ENCODE measurements around the gene ZNF697. TPM values are rescaled to one million over a fixed set of nuclear protein-coding genes. Genes with fewer than 3 reads are reported as not detected.

Gene ZNF697
- total RNA-seq, 3 donors from 2014 or later (not counting 1 experiment from before 2014, with no cell fraction given), result 0.09 to 0.45 TPM; not detected in 1

DNA sequence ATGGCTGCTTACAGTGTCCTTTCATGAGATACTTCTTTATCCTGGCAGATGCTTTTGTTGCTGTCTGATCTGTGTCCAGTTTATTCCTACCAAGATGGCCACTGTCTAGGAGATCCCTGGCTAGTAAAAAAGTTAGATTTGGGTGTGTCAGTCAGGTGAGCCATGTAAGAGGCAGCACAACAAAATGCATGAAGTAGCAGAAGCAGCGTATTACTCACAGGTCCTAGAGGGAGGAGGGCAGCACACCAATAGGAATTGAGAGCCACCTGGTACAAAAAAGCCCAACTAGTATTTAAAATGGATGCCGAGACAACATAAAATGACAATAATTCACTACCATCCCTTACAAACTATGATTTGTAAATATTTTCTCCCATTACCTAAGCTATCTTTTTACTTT, 22.8 kb upstream of the ZNF697 start:
- intact Hi-C loops (cut with micrococcal nuclease), result no loop called here
- H3K4me1 Mint-ChIP-seq, result peaks cover 6 to 13% of the 10 kb centered on the region in 2 donors
- no peaks in the 10 kb centered on the region for H3K9me3 Mint-ChIP-seq
- no peak for ATAC-seq
- H3K36me3 Mint-ChIP-seq, result no peaks in the 10 kb centered on the region
- no peak for DNase-seq
- Histone ChIP-seq H3K27ac (ENCODE audit: low read length) (no peak overlapping the region), H3K36me3 (ENCODE audit: control insufficient read depth, insufficient read depth, low read length) (no peaks in the 10 kb centered on the region), H3K9me3 (ENCODE audit: control insufficient read depth, insufficient read depth, low read length) (no peaks in the 10 kb centered on the region), H3K4me1 (ENCODE audit: control insufficient read depth, insufficient read depth, low read length) (peaks cover 6% of the 10 kb centered on the region), H3K4me3 (ENCODE audit: low read length) (no peak overlapping the region), H3K27me3 (ENCODE audit: control insufficient read depth, insufficient read depth, low read length) (no peaks in the 10 kb centered on the region)
- no peak overlapping the region for H3K4me3 Mint-ChIP-seq
- H3K27me3 Mint-ChIP-seq (ENCODE audit: low read depth in 2 of 2), result peaks cover 9 to 28% of the 10 kb centered on the region in 2 donors
- no peak overlapping the region for H3K27ac Mint-ChIP-seq
- 95% methylated on average over 2 of the region's 2 CpGs for whole genome bisulfite sequencing (ENCODE audit: insufficient coverage)
- TF ChIP-seq, protein P1, sequence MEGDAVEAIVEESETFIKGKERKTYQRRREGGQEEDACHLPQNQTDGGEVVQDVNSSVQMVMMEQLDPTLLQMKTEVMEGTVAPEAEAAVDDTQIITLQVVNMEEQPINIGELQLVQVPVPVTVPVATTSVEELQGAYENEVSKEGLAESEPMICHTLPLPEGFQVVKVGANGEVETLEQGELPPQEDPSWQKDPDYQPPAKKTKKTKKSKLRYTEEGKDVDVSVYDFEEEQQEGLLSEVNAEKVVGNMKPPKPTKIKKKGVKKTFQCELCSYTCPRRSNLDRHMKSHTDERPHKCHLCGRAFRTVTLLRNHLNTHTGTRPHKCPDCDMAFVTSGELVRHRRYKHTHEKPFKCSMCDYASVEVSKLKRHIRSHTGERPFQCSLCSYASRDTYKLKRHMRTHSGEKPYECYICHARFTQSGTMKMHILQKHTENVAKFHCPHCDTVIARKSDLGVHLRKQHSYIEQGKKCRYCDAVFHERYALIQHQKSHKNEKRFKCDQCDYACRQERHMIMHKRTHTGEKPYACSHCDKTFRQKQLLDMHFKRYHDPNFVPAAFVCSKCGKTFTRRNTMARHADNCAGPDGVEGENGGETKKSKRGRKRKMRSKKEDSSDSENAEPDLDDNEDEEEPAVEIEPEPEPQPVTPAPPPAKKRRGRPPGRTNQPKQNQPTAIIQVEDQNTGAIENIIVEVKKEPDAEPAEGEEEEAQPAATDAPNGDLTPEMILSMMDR (IDR thresholded peaks at IDR 0.05), result no peak

DNA sequence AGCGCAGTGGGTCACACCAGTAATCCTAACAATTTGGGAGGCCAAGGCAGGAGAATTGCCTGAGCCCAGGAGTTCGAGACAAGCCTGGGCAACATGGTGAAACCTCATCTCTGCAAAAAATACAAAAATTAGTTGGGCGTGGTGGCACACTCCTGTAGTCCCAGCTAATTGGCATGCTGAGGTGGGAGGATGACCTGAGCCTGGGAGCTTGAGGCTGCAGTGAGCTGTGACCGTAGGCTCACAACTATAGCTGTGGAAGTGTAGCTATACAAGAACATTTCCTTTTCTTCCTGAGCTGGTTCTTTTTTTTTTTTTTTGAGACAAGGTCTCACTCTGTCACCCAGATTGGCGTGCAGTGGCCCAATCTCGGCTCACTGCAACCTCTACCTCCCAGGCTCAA, 19.1 kb upstream of the ZNF697 start:
- Histone ChIP-seq H3K4me3 (ENCODE audit: low read length) (no peak overlapping the region), H3K36me3 (ENCODE audit: control insufficient read depth, insufficient read depth, low read length) (no peaks in the 10 kb centered on the region), H3K9me3 (ENCODE audit: control insufficient read depth, insufficient read depth, low read length) (no peaks in the 10 kb centered on the region), H3K4me1 (ENCODE audit: control insufficient read depth, insufficient read depth, low read length) (no peaks in the 10 kb centered on the region), H3K27me3 (ENCODE audit: control insufficient read depth, insufficient read depth, low read length) (no peaks in the 10 kb centered on the region), H3K27ac (ENCODE audit: low read length) (no peak overlapping the region)
- TF ChIP-seq, protein P1 (IDR thresholded peaks at IDR 0.05), result no peak
- Mint-ChIP-seq H3K36me3 (no peaks in the 10 kb centered on the region), H3K4me1 (no peaks in the 10 kb centered on the region), H3K9me3 (no peaks in the 10 kb centered on the region), H3K4me3 (no peak overlapping the region), H3K27me3 (ENCODE audit: low read depth in 2 of 2) (peaks cover 14 to 20% of the 10 kb centered on the region in 2 donors), H3K27ac (no peak overlapping the region)
- 89% methylated on average over 6 of the region's 6 CpGs for WGBS (ENCODE audit: insufficient coverage)
- DNase-seq, result no peak
- intact Hi-C loops (cut with micrococcal nuclease), result no loop called here
- no peak for ATAC-seq

DNA sequence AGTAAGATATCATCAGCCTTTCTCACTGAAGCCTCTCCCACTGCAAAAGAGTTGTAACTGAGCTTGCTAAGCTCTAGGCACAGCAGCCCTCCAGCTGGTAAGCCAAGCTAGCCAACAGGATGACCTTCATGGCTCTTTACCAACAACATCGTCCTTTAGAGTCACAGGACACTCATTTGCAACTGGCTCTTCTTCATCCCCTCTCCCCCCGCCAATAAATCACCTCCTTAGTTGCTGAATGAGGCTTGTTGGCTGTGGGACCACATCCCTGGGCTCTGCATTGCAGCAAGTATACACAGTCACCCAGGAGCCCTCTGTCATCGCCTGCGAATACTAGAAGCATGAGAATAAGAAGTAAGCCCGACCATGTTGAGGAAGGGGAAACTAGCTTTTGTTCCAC, 16.0 kb upstream of the ZNF697 start:
- H3K4me3 Mint-ChIP-seq, result no peak overlapping the region
- TF ChIP-seq, protein P1 (IDR thresholded peaks at IDR 0.05), result no peak
- Histone ChIP-seq H3K9me3 (ENCODE audit: control insufficient read depth, insufficient read depth, low read length) (no peaks in the 10 kb centered on the region), H3K4me3 (ENCODE audit: low read length) (no peak overlapping the region), H3K27ac (ENCODE audit: low read length) (no peak overlapping the region), H3K27me3 (ENCODE audit: control insufficient read depth, insufficient read depth, low read length) (no peaks in the 10 kb centered on the region), H3K36me3 (ENCODE audit: control insufficient read depth, insufficient read depth, low read length) (no peaks in the 10 kb centered on the region), H3K4me1 (ENCODE audit: control insufficient read depth, insufficient read depth, low read length) (no peaks in the 10 kb centered on the region)
- intact Hi-C loops (cut with micrococcal nuclease), result no loop called here
- DNase-seq, result no peak
- no peaks in the 10 kb centered on the region for H3K4me1 Mint-ChIP-seq
- peaks cover 19 to 36% of the 10 kb centered on the region in 2 donors for H3K27me3 Mint-ChIP-seq (ENCODE audit: low read depth in 2 of 2)
- no peaks in the 10 kb centered on the region for H3K9me3 Mint-ChIP-seq
- no peak for ATAC-seq
- H3K27ac Mint-ChIP-seq, result no peak overlapping the region
- 89% methylated on average over 5 of the region's 5 CpGs for WGBS (ENCODE audit: insufficient coverage)
- no peaks in the 10 kb centered on the region for H3K36me3 Mint-ChIP-seq

DNA sequence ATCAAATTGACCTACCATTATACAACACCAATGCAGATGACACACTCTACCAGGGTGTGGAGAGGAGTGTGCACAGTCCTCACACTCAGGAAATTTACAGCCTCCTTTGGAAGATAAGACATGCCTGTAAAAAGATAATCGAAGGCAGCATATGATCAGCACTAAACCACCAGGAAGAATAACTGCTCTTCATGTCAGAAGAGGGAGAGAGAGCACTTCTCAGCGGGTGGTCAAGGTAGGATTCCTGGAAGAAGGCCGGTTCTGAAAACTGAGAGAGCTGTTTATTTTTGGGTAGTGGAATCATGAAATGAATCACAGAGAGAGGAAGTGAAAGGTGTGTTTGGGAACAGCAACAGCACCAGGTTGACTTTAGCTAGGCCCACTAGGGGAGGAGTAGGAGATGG, 14.0 kb upstream of the ZNF697 start:
- Histone ChIP-seq H3K27ac (ENCODE audit: low read length) (no peak overlapping the region), H3K27me3 (ENCODE audit: control insufficient read depth, insufficient read depth, low read length) (no peaks in the 10 kb centered on the region), H3K36me3 (ENCODE audit: control insufficient read depth, insufficient read depth, low read length) (no peaks in the 10 kb centered on the region), H3K4me1 (ENCODE audit: control insufficient read depth, insufficient read depth, low read length) (no peaks in the 10 kb centered on the region), H3K9me3 (ENCODE audit: control insufficient read depth, insufficient read depth, low read length) (no peaks in the 10 kb centered on the region), H3K4me3 (ENCODE audit: low read length) (no peak overlapping the region)
- no peak for DNase-seq
- intact Hi-C loops (cut with micrococcal nuclease), result no loop called here
- no peak for ATAC-seq
- H3K36me3 Mint-ChIP-seq, result no peaks in the 10 kb centered on the region
- H3K27me3 Mint-ChIP-seq (ENCODE audit: low read depth in 2 of 2), result peaks cover 22 to 39% of the 10 kb centered on the region in 2 donors
- H3K4me1 Mint-ChIP-seq, result no peaks in the 10 kb centered on the region
- H3K27ac Mint-ChIP-seq, result no peak overlapping the region
- TF ChIP-seq, protein P1 (IDR thresholded peaks at IDR 0.05), result no peak
- WGBS (ENCODE audit: insufficient coverage), result 81% methylated on average over 3 of the region's 3 CpGs
- H3K9me3 Mint-ChIP-seq, result no peaks in the 10 kb centered on the region
- no peak overlapping the region for H3K4me3 Mint-ChIP-seq
